ENCODE results near the gene ITFG2.
"Not testable (repeated sequence)": the region's sequence is repeated elsewhere in the genome, so short reads cannot be mapped to it uniquely, and the experiment has no call there.

The ITFG2 gene

GRCh38 chr12:2812290-2813213, at the start of gene ITFG2:
Gene ITFG2 (plus strand): TSS chr12:2812668. CDS start chr12:2812761, 93 bp downstream.
- DNase-seq (ENCODE audit: low read depth in 2 of 2): peak; percentile 82 to 86

GRCh38 chr12:2764398-2764797, 48.1 kb upstream of the ITFG2 start:
- no peak for DNase-seq (ENCODE audit: low read depth in 2 of 2)

GRCh38 chr12:2765052-2765451, 47.4 kb upstream of the ITFG2 start:
- no peak for DNase-seq (ENCODE audit: low read depth in 2 of 2)

- no peak for DNase-seq (ENCODE audit: low read depth in 2 of 2)
Observed at GRCh38 chr12:2765608-2766007, 46.9 kb upstream of the ITFG2 start.

GRCh38 chr12:2768224-2768961, 44.1 kb upstream of the ITFG2 start:
- no peak for DNase-seq (ENCODE audit: low read depth in 2 of 2)

GRCh38 chr12:2769866-2770533, 42.5 kb upstream of the ITFG2 start:
- DNase-seq (ENCODE audit: low read depth in 2 of 2): no peak

GRCh38 chr12:2770544-2770943, 41.9 kb upstream of the ITFG2 start:
- not testable (repeated sequence) for DNase-seq (ENCODE audit: low read depth in 2 of 2)

GRCh38 chr12:2772370-2772769, 40.1 kb upstream of the ITFG2 start:
- DNase-seq (ENCODE audit: low read depth in 2 of 2): no peak

GRCh38 chr12:2773199-2773875, 39.1 kb upstream of the ITFG2 start:
- no peak for DNase-seq (ENCODE audit: low read depth in 2 of 2)

GRCh38 chr12:2775431-2775830, 37.0 kb upstream of the ITFG2 start:
- DNase-seq (ENCODE audit: low read depth in 2 of 2): no peak

- no peak for DNase-seq (ENCODE audit: low read depth in 2 of 2)
Observed at GRCh38 chr12:2776129-2776806, 36.2 kb upstream of the ITFG2 start.

- no peak for DNase-seq (ENCODE audit: low read depth in 2 of 2)
Observed at GRCh38 chr12:2779281-2779680, 33.2 kb upstream of the ITFG2 start.

- peak in 1 of 2 donors; percentile 35 for DNase-seq (ENCODE audit: low read depth in 2 of 2)
Observed at GRCh38 chr12:2783936-2784600, 28.4 kb upstream of the ITFG2 start.

GRCh38 chr12:2785017-2785416, 27.5 kb upstream of the ITFG2 start:
- DNase-seq (ENCODE audit: low read depth in 2 of 2): no peak

- DNase-seq (ENCODE audit: low read depth in 2 of 2): no peak
Observed at GRCh38 chr12:2791089-2791488, 21.4 kb upstream of the ITFG2 start.

- DNase-seq (ENCODE audit: low read depth in 2 of 2): no peak
Observed at GRCh38 chr12:2792671-2793500, 19.6 kb upstream of the ITFG2 start.

GRCh38 chr12:2793561-2793960, 18.9 kb upstream of the ITFG2 start:
- no peak for DNase-seq (ENCODE audit: low read depth in 2 of 2)

- DNase-seq (ENCODE audit: low read depth in 2 of 2): no peak
Observed at GRCh38 chr12:2794191-2794735, 18.2 kb upstream of the ITFG2 start.

- peak; percentile 69 to 83 for DNase-seq (ENCODE audit: low read depth in 2 of 2)
Observed at GRCh38 chr12:2794736-2795289, 17.7 kb upstream of the ITFG2 start, which contains the start of gene FKBP4. Gene FKBP4 (plus strand): TSS chr12:2794970. CDS start chr12:2795140, 170 bp downstream.
